EL (cell line): Measurements from ENCODE around the gene ACADSB.

Source experiments
- DNase-seq: peaks from one replicate; pipeline ENCODE4 v3.0.0-alpha.2; 2016

Gene ACADSB

GRCh38 chr10:123043409-123043925 is 34.7 kb downstream of the ACADSB start:
- DNase-seq = peak; percentile 57

GRCh38 chr10:123044391-123044790 is 35.6 kb downstream of the ACADSB start:
- peak; percentile 15 for DNase-seq

GRCh38 chr10:123045961-123046731 is 37.3 kb downstream of the ACADSB start:
- DNase-seq = no peak

GRCh38 chr10:123057968-123058367 is 49.2 kb downstream of the ACADSB start:
- no peak for DNase-seq

- DNase-seq = no peak
These were observed 53.1 kb downstream of the ACADSB start for GRCh38 chr10:123061865-123062264.

GRCh38 chr10:123062726-123063125 is 53.9 kb downstream of the ACADSB start:
- no peak for DNase-seq

GRCh38 chr10:123068087-123068853 is 59.5 kb downstream of the ACADSB start:
- DNase-seq = no peak

GRCh38 chr10:123069246-123069986 is 60.6 kb downstream of the ACADSB start:
- no peak for DNase-seq

GRCh38 chr10:123073187-123073586 is 64.4 kb downstream of the ACADSB start:
- DNase-seq = no peak

GRCh38 chr10:123074215-123074614 is 65.4 kb downstream of the ACADSB start:
- no peak for DNase-seq

GRCh38 chr10:123081896-123082295 is 73.1 kb downstream of the ACADSB start:
- no peak for DNase-seq

GRCh38 chr10:123083811-123084210 is 75.0 kb downstream of the ACADSB start:
- no peak for DNase-seq

GRCh38 chr10:123086281-123086680 is 77.5 kb downstream of the ACADSB start:
- DNase-seq = no peak

- no peak for DNase-seq
These were observed 78.5 kb downstream of the ACADSB start for GRCh38 chr10:123087348-123087747.

- no peak for DNase-seq
These were observed 79.0 kb downstream of the ACADSB start for GRCh38 chr10:123087786-123088185.

GRCh38 chr10:123092635-123093414 is 84.0 kb downstream of the ACADSB start:
- DNase-seq = no peak

- DNase-seq = no peak
These were observed 84.7 kb downstream of the ACADSB start for GRCh38 chr10:123093489-123093888.

- no peak for DNase-seq
These were observed 87.6 kb downstream of the ACADSB start for GRCh38 chr10:123096452-123096851.

- DNase-seq = no peak
These were observed 88.2 kb downstream of the ACADSB start for GRCh38 chr10:123097039-123097438.

GRCh38 chr10:123100030-123100762 is 91.4 kb downstream of the ACADSB start:
- DNase-seq = no peak

- DNase-seq = no peak
These were observed 93.1 kb downstream of the ACADSB start for GRCh38 chr10:123101872-123102271.

- no peak for DNase-seq
These were observed 93.9 kb downstream of the ACADSB start for GRCh38 chr10:123102673-123103072.
